SJCRH30 (cell line): Measurements from ENCODE around the gene RAB11A. TPM values are rescaled to one million over a fixed set of nuclear protein-coding genes. Genes with fewer than 3 reads are reported as not detected.

Experiments used
- DNase-seq, 2 experiments: peaks; one replicate each; pipeline ENCODE4 v3.0.0-alpha.2; 2015 to 2020
- H3K27ac ChIP-seq: fragments of 250-450 bp; sonication (Bioruptor Pico); 2 replicates; pipeline ENCODE4 v1.5.1; 2020; ENCODE audit warnings: mild to moderate bottlenecking, moderate library complexity
- H3K27me3 ChIP-seq: fragments of 250-450 bp; sonication (Bioruptor Pico); 2 replicates; pipeline ENCODE4 v1.5.1; 2020; ENCODE audit warnings: mild to moderate bottlenecking, moderate library complexity
- H3K36me3 ChIP-seq: fragments of 250-450 bp; sonication (Bioruptor Pico); 2 replicates; pipeline ENCODE4 v1.5.1; 2020; ENCODE audit warnings: mild to moderate bottlenecking, moderate library complexity
- H3K4me1 ChIP-seq: fragments of 250-450 bp; sonication (Bioruptor Pico); 2 replicates; pipeline ENCODE4 v1.5.1; 2020; ENCODE audit warnings: mild to moderate bottlenecking, moderate library complexity
- H3K4me3 ChIP-seq: fragments of 250-450 bp; sonication (Bioruptor Pico); 2 replicates; pipeline ENCODE4 v1.5.1; 2020; ENCODE audit warnings: mild to moderate bottlenecking, moderate library complexity
- H3K9me3 ChIP-seq: fragments of 250-450 bp; sonication (Bioruptor Pico); replicated peaks from 2 replicates; pipeline ENCODE4 v1.5.1; 2020; ENCODE audit warnings: mild to moderate bottlenecking, moderate library complexity
- total RNA-seq: library from RNA; depleted of rRNA; stranded (reverse); fragments of >200 nt; shearing (Covaris generic); gene quantifications from 2 replicates; pipeline ENCODE4 v1.2.3, GENCODE V29; 2014; rRNA removed

Gene RAB11A
- 257 and 269 TPM in 2 replicates for total RNA-seq

GRCh38 chr15:65869126-65869953 lies at the start of gene RAB11A:
Gene RAB11A, plus strand, starts transcription at chr15:65869491. Its CDS starts 95 bp downstream, at chr15:65869586.
- no peaks in the 10 kb centered on the region for H3K4me1 ChIP-seq
- DNase-seq: peak; percentile 98
- H3K36me3 ChIP-seq: no peaks in the 10 kb centered on the region
- peak within 1 kb of the TSS; percentile 83 for H3K27ac ChIP-seq
- H3K27me3 ChIP-seq: no peaks in the 10 kb centered on the region
- H3K9me3 ChIP-seq: no peaks in the 10 kb centered on the region
- H3K4me3 ChIP-seq: peak within 1 kb of the TSS; percentile 85

- Histone ChIP-seq H3K27me3 (no peaks in the 10 kb centered on the region), H3K9me3 (no peaks in the 10 kb centered on the region), H3K4me3 (no peak overlapping the region), H3K4me1 (peaks cover 12% of the 10 kb centered on the region), H3K27ac (no peak overlapping the region), H3K36me3 (no peaks in the 10 kb centered on the region)
- DNase-seq: no peak
These were observed 49.7 kb upstream of the RAB11A start for GRCh38 chr15:65819563-65819960.

- Histone ChIP-seq H3K27ac (no peak overlapping the region), H3K4me1 (peaks cover 12% of the 10 kb centered on the region), H3K4me3 (no peak overlapping the region), H3K36me3 (no peaks in the 10 kb centered on the region), H3K9me3 (no peaks in the 10 kb centered on the region), H3K27me3 (no peaks in the 10 kb centered on the region)
- no peak for DNase-seq
These were observed 48.2 kb upstream of the RAB11A start for GRCh38 chr15:65821070-65821469.

GRCh38 chr15:65822316-65822715 lies 47.0 kb upstream of the RAB11A start:
- Histone ChIP-seq H3K27me3 (no peaks in the 10 kb centered on the region), H3K36me3 (no peaks in the 10 kb centered on the region), H3K9me3 (no peaks in the 10 kb centered on the region), H3K4me3 (no peak overlapping the region), H3K4me1 (peaks cover 12% of the 10 kb centered on the region), H3K27ac (no peak overlapping the region)
- DNase-seq: no peak

GRCh38 chr15:65824031-65824743 lies 45.1 kb upstream of the RAB11A start:
- H3K4me3 ChIP-seq: no peak overlapping the region
- H3K9me3 ChIP-seq: no peaks in the 10 kb centered on the region
- H3K36me3 ChIP-seq: no peaks in the 10 kb centered on the region
- DNase-seq: peak; percentile 60 to 79
- peaks cover 10% of the 10 kb centered on the region for H3K4me1 ChIP-seq
- no peaks in the 10 kb centered on the region for H3K27me3 ChIP-seq
- no peak overlapping the region for H3K27ac ChIP-seq

- Histone ChIP-seq H3K36me3 (no peaks in the 10 kb centered on the region), H3K9me3 (no peaks in the 10 kb centered on the region), H3K4me1 (peaks cover 8% of the 10 kb centered on the region), H3K4me3 (no peak overlapping the region), H3K27ac (no peak overlapping the region), H3K27me3 (no peaks in the 10 kb centered on the region)
- DNase-seq: no peak
These were observed 44.2 kb upstream of the RAB11A start for GRCh38 chr15:65824941-65825544.

- Histone ChIP-seq H3K36me3 (no peaks in the 10 kb centered on the region), H3K4me3 (no peak overlapping the region), H3K27ac (no peak overlapping the region), H3K9me3 (no peaks in the 10 kb centered on the region), H3K4me1 (no peaks in the 10 kb centered on the region), H3K27me3 (no peaks in the 10 kb centered on the region)
- no peak for DNase-seq
These were observed 42.2 kb upstream of the RAB11A start for GRCh38 chr15:65827065-65827464.

- Histone ChIP-seq H3K36me3 (no peaks in the 10 kb centered on the region), H3K4me1 (peaks cover 10% of the 10 kb centered on the region), H3K9me3 (no peaks in the 10 kb centered on the region), H3K27me3 (no peaks in the 10 kb centered on the region), H3K4me3 (no peak overlapping the region), H3K27ac (no peak overlapping the region)
- no peak for DNase-seq
These were observed 40.7 kb upstream of the RAB11A start for GRCh38 chr15:65828585-65828984.

- no peak overlapping the region for H3K4me3 ChIP-seq
- no peak overlapping the region for H3K27ac ChIP-seq
- peaks cover 15% of the 10 kb centered on the region for H3K4me1 ChIP-seq
- H3K9me3 ChIP-seq: no peaks in the 10 kb centered on the region
- no peaks in the 10 kb centered on the region for H3K27me3 ChIP-seq
- peak in 1 of 2 experiments; percentile 26 for DNase-seq
- no peaks in the 10 kb centered on the region for H3K36me3 ChIP-seq
These were observed 40.0 kb upstream of the RAB11A start for GRCh38 chr15:65829130-65829764.

- peak overlapping the region; percentile 45 for H3K4me3 ChIP-seq
- H3K27me3 ChIP-seq: no peaks in the 10 kb centered on the region
- no peaks in the 10 kb centered on the region for H3K36me3 ChIP-seq
- peak; percentile 87 to 92 for DNase-seq
- H3K9me3 ChIP-seq: no peaks in the 10 kb centered on the region
- H3K27ac ChIP-seq: peak overlapping the region; percentile 41
- H3K4me1 ChIP-seq: peaks cover 22% of the 10 kb centered on the region
These were observed 36.5 kb upstream of the RAB11A start for GRCh38 chr15:65832549-65833364.

GRCh38 chr15:65833501-65834205 lies 35.6 kb upstream of the RAB11A start:
- Histone ChIP-seq H3K36me3 (no peaks in the 10 kb centered on the region), H3K4me3 (no peak overlapping the region), H3K9me3 (no peaks in the 10 kb centered on the region), H3K27ac (no peak overlapping the region), H3K4me1 (peaks cover 22% of the 10 kb centered on the region), H3K27me3 (no peaks in the 10 kb centered on the region)
- DNase-seq: peak; percentile 10 to 38

GRCh38 chr15:65834603-65835282 lies 34.5 kb upstream of the RAB11A start:
- H3K4me1 ChIP-seq: peaks cover 22% of the 10 kb centered on the region
- no peak overlapping the region for H3K27ac ChIP-seq
- no peaks in the 10 kb centered on the region for H3K36me3 ChIP-seq
- H3K9me3 ChIP-seq: no peaks in the 10 kb centered on the region
- H3K27me3 ChIP-seq: no peaks in the 10 kb centered on the region
- H3K4me3 ChIP-seq: no peak overlapping the region
- no peak for DNase-seq

- peak in 1 of 2 experiments; percentile 22 for DNase-seq
- H3K9me3 ChIP-seq: no peaks in the 10 kb centered on the region
- no peaks in the 10 kb centered on the region for H3K27me3 ChIP-seq
These were observed 33.8 kb upstream of the RAB11A start for GRCh38 chr15:65835447-65835846.

More at GRCh38 chr15:65835447-65835846, 33.8 kb upstream of the RAB11A start:
- peaks cover 22% of the 10 kb centered on the region for H3K4me1 ChIP-seq
- no peak overlapping the region for H3K27ac ChIP-seq
- no peak overlapping the region for H3K4me3 ChIP-seq
- H3K36me3 ChIP-seq: no peaks in the 10 kb centered on the region
